Measurements from ENCODE around the gene CDH20. TPM values are rescaled to one million over a fixed set of nuclear protein-coding genes. Genes with fewer than 3 reads are reported as not detected.

Gene CDH20
- total RNA-seq, 1 experiment from 2014 or later = not detected

DNA sequence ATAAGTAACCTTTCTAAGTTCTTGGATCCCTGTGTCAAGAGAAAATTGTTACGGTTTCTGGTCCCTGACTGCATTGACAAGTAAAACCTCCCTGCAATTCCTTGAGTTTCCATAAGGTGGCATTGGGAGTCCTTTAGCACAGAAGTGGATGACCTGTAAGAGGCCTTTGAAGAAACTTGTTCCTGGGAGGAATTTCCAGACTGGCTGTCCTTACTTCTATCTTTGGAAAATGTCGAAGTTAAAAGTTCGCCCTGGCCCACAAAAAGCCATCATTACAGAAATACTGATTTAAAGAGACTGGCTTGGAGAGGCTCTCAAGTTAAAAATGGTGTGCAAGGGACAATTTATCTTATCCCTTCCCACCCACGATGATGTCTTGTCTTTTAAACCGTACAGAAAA lies 218.4 kb downstream of the CDH20 start:
- CTCF ChIA-PET = interaction anchor here (0.7 kb wide), 2 partner anchors 103 to 1444 kb away, joined by 3 read pairs; no protein-coding TSS in a partner anchor
- POLR2A ChIA-PET = no interaction called here
- no peak for TF ChIP-seq TCF7L2 (IDR thresholded peaks at IDR 0.05; ENCODE audit: low read depth, low read length)
- TF ChIP-seq, protein P1, sequence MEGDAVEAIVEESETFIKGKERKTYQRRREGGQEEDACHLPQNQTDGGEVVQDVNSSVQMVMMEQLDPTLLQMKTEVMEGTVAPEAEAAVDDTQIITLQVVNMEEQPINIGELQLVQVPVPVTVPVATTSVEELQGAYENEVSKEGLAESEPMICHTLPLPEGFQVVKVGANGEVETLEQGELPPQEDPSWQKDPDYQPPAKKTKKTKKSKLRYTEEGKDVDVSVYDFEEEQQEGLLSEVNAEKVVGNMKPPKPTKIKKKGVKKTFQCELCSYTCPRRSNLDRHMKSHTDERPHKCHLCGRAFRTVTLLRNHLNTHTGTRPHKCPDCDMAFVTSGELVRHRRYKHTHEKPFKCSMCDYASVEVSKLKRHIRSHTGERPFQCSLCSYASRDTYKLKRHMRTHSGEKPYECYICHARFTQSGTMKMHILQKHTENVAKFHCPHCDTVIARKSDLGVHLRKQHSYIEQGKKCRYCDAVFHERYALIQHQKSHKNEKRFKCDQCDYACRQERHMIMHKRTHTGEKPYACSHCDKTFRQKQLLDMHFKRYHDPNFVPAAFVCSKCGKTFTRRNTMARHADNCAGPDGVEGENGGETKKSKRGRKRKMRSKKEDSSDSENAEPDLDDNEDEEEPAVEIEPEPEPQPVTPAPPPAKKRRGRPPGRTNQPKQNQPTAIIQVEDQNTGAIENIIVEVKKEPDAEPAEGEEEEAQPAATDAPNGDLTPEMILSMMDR (IDR thresholded peaks at IDR 0.05) = peak; percentile 69
- H3K27ac ChIP-seq (ENCODE audit: low read length) = no peak overlapping the region
- H3K4me1 ChIP-seq (ENCODE audit: control insufficient read depth, insufficient read depth, low read length) = no peaks in the 10 kb centered on the region
- no peaks in the 10 kb centered on the region for H3K36me3 ChIP-seq (ENCODE audit: control insufficient read depth, insufficient read depth, low read length)
- H3K9me3 ChIP-seq (ENCODE audit: control insufficient read depth, insufficient read depth, low read depth, low read length) = no peaks in the 10 kb centered on the region
- in situ Hi-C loops (cut with HindIII; ENCODE audit: low pct_unique_long_range_greater_than_20kb, low sequenced_read_pairs) (no loop called here), intact Hi-C loops (cut with micrococcal nuclease; ENCODE audit: unreplicated experiment) (no loop called here)
- H3K4me3 ChIP-seq (ENCODE audit: low read depth in 2 of 2, low read length in 2 of 2) = no peak overlapping the region
- H3K27me3 ChIP-seq (ENCODE audit: control insufficient read depth, insufficient read depth, low read length) = no peaks in the 10 kb centered on the region
- DNase-seq (ENCODE audit: low read depth, low spot score) (peak; percentile 67), ATAC-seq (peak; percentile 74; the same call in 1 of the 2 replicates)
- BruUV-seq (replicated peaks) = no TSS peak

DNA sequence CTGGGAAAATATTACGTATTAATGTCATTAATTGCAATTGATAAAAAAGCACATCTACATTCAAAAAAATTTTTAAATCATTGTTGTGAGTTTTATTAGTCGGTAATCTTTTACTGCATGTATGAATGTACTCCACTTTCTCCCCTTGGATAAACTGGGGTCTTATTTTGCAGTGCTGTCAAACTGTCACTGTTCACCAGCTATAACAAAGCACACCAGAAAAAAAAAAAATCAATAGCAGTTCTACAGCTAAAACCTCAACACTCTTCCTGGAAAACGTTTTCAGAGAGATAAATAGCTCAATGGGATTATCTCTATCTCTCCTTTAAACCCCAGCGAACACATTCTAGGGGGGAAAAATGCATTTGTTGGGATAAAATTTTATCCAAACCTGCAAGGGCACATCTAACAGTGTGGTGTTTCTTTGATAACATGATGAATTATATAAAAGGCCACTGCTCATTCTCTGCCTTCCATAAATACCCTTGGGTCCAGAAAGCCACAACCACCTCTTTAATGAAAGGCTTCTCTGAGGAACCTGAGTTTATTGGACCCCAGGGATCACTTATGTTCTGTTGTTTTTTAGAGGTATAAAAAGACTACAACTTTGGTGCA lies 219.9 kb downstream of the CDH20 start:
- H3K27ac ChIP-seq (ENCODE audit: low read length) = no peak overlapping the region
- no peaks in the 10 kb centered on the region for H3K4me1 ChIP-seq (ENCODE audit: control insufficient read depth, insufficient read depth, low read length)
- no peaks in the 10 kb centered on the region for H3K27me3 ChIP-seq (ENCODE audit: control insufficient read depth, insufficient read depth, low read length)
- BruUV-seq (replicated peaks) = no TSS peak
- in situ Hi-C loops (cut with HindIII; ENCODE audit: low pct_unique_long_range_greater_than_20kb, low sequenced_read_pairs) (no loop called here), intact Hi-C loops (cut with micrococcal nuclease; ENCODE audit: unreplicated experiment) (no loop called here)
- ChIA-PET POLR2A (no interaction called here), CTCF (no interaction called here)
- TF ChIP-seq, protein P2, sequence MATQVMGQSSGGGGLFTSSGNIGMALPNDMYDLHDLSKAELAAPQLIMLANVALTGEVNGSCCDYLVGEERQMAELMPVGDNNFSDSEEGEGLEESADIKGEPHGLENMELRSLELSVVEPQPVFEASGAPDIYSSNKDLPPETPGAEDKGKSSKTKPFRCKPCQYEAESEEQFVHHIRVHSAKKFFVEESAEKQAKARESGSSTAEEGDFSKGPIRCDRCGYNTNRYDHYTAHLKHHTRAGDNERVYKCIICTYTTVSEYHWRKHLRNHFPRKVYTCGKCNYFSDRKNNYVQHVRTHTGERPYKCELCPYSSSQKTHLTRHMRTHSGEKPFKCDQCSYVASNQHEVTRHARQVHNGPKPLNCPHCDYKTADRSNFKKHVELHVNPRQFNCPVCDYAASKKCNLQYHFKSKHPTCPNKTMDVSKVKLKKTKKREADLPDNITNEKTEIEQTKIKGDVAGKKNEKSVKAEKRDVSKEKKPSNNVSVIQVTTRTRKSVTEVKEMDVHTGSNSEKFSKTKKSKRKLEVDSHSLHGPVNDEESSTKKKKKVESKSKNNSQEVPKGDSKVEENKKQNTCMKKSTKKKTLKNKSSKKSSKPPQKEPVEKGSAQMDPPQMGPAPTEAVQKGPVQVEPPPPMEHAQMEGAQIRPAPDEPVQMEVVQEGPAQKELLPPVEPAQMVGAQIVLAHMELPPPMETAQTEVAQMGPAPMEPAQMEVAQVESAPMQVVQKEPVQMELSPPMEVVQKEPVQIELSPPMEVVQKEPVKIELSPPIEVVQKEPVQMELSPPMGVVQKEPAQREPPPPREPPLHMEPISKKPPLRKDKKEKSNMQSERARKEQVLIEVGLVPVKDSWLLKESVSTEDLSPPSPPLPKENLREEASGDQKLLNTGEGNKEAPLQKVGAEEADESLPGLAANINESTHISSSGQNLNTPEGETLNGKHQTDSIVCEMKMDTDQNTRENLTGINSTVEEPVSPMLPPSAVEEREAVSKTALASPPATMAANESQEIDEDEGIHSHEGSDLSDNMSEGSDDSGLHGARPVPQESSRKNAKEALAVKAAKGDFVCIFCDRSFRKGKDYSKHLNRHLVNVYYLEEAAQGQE (IDR thresholded peaks at IDR 0.05; ENCODE audit: insufficient read depth in 1 of 2, low read depth in 2 of 2, low read length in 1 of 2) = no peak
- no peak for TF ChIP-seq TCF7L2 (IDR thresholded peaks at IDR 0.05; ENCODE audit: low read depth, low read length)
- H3K4me3 ChIP-seq (ENCODE audit: low read depth in 2 of 2, low read length in 2 of 2) = no peak overlapping the region
- no peaks in the 10 kb centered on the region for H3K36me3 ChIP-seq (ENCODE audit: control insufficient read depth, insufficient read depth, low read length)
- DNase-seq (ENCODE audit: low read depth, low spot score) = no peak
- no peak for ATAC-seq
- H3K9me3 ChIP-seq (ENCODE audit: control insufficient read depth, insufficient read depth, low read depth, low read length) = no peaks in the 10 kb centered on the region

DNA sequence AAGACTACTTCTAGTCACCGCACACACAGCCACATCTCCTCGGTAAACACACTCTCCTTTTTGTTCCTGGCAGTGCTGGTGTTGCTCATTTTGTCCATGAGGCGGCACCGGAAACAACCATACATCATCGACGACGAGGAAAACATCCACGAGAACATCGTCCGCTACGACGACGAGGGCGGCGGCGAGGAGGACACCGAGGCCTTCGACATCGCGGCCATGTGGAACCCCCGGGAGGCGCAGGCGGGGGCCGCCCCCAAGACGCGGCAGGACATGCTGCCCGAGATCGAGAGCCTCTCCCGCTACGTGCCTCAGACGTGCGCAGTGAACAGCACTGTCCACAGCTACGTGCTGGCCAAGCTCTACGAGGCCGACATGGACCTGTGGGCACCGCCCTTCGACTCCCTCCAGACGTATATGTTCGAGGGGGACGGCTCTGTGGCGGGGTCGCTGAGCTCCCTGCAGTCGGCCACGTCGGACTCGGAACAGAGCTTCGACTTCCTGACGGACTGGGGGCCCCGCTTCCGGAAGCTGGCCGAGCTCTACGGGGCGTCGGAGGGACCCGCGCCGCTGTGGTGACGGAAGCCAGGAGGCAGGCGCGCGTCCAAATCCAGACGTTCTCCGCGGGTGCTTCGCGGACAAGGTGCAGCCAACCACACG lies 221.0 kb downstream of the CDH20 start:
- Histone ChIP-seq H3K27me3 (ENCODE audit: control insufficient read depth, insufficient read depth, low read length) (no peaks in the 10 kb centered on the region), H3K4me1 (ENCODE audit: control insufficient read depth, insufficient read depth, low read length) (no peaks in the 10 kb centered on the region), H3K4me3 (ENCODE audit: low read depth in 2 of 2, low read length in 2 of 2) (no peak overlapping the region), H3K36me3 (ENCODE audit: control insufficient read depth, insufficient read depth, low read length) (no peaks in the 10 kb centered on the region), H3K9me3 (ENCODE audit: control insufficient read depth, insufficient read depth, low read depth, low read length) (no peaks in the 10 kb centered on the region), H3K27ac (ENCODE audit: low read length) (no peak overlapping the region)
- CTCF ChIA-PET = no interaction called here
- ATAC-seq = no peak
- in situ Hi-C loops (cut with HindIII; ENCODE audit: low pct_unique_long_range_greater_than_20kb, low sequenced_read_pairs) = no loop called here
- POLR2A ChIA-PET = no interaction called here
- TF ChIP-seq, protein P2 (IDR thresholded peaks at IDR 0.05; ENCODE audit: insufficient read depth in 1 of 2, low read depth in 2 of 2, low read length in 1 of 2) = no peak
- TF ChIP-seq, protein P1 (IDR thresholded peaks at IDR 0.05) = no peak
- no peak for TF ChIP-seq SIN3A (IDR thresholded peaks at IDR 0.05; ENCODE audit: borderline replicate concordance, insufficient read depth, low read depth, low read length)
- no peak for TF ChIP-seq POLR2AphosphoS5 (IDR thresholded peaks at IDR 0.05; ENCODE audit: low read depth, low read length)
- no peak for TF ChIP-seq TCF7L2 (IDR thresholded peaks at IDR 0.05; ENCODE audit: low read depth, low read length)
- no TSS peak for BruUV-seq (replicated peaks)
- DNase-seq (ENCODE audit: low read depth, low spot score) = no peak
- intact Hi-C loops (cut with micrococcal nuclease; ENCODE audit: unreplicated experiment) = no loop called here

All from Panc1 (cell line).